Mucosa of descending colon (tissue), 3 donors: Measurements from ENCODE around the gene ZNF746. TPM values are rescaled to one million over a fixed set of nuclear protein-coding genes. Genes with fewer than 3 reads are reported as not detected.
"Not testable (repeated sequence)": the region's sequence is repeated elsewhere in the genome, so short reads cannot be mapped to it uniquely, and the experiment has no call there.

ENCODE experiments used
- ATAC-seq: fragments of 200-7000 bp; cut with Tn5 transposase; one replicate; pipeline ENCODE4 v1.9.1; 2020; ENCODE audit warnings: mild to moderate bottlenecking, moderate library complexity
- DNase-seq, 3 donors: peaks; one replicate each; pipeline ENCODE4 v3.0.0-alpha.2; 2020
- H3K36me3 ChIP-seq: fragments of 200-600 bp; one replicate; pipeline ENCODE4 v1.8.0; 2021; ENCODE audit warnings: low read depth, mild to moderate bottlenecking
- H3K4me1 ChIP-seq: fragments of 200-600 bp; one replicate; pipeline ENCODE4 v1.8.0; 2021; ENCODE audit warnings: low read depth, mild to moderate bottlenecking
- H3K4me3 ChIP-seq: fragments of 200-600 bp; one replicate; pipeline ENCODE4 v1.8.0; 2021; ENCODE audit warnings: mild to moderate bottlenecking
- H3K9me3 ChIP-seq: fragments of 200-600 bp; one replicate; pipeline ENCODE4 v1.8.0; 2021; ENCODE audit warnings: mild to moderate bottlenecking
- CTCF ChIP-seq: fragments of 200-600 bp; IDR thresholded peaks from one replicate; pipeline ENCODE4 v1.8.0; 2022; ENCODE audit warnings: antibody characterized with exemption, mild to moderate bottlenecking
- intact Hi-C, 2 donors: fragments of 100-400 bp; cut with DNase I in 1 of 2; cut with micrococcal nuclease in 1 of 2; formaldehyde crosslinking; loops; one replicate each; pipeline versions ENCODE4 v1.11.0 to v1.11.1; 2022; cut with DNase I, micrococcal nuclease
- total RNA-seq, 3 donors: library from RNA; stranded (reverse); fragmentation: NEBNext Ultra II Directional in 2 of 3; extraction: Animal tissue kit (Norgen Biotek cat#: 25700) in 2 of 3; gene quantifications; one replicate each; pipeline versions ENCODE4 v1.2.1 to v1.2.4, GENCODE V29; 2021 to 2023
- donor health status: DM: no; HTN: no; CAD: no; lungs with moderate emphysema.
- donor health status: DM: no; HTN: no; CAD: no.
- donor health status: DM: no; HTN: yes; CAD: no.

Gene ZNF746
- total RNA-seq, 3 donors from 2014 or later: 10.8 to 22.0 (median 13.5) TPM

- H3K9me3 ChIP-seq: no peaks in the 10 kb centered on the region
- peaks cover 7% of the 10 kb centered on the region for H3K36me3 ChIP-seq
- H3K4me3 ChIP-seq: no peak overlapping the region
- DNase-seq: no peak
- no peak for TF ChIP-seq CTCF
- no peak for ATAC-seq
- intact Hi-C loops: no loop called here
- H3K4me1 ChIP-seq: no peaks in the 10 kb centered on the region
These were observed 47.7 kb downstream of the ZNF746 start for GRCh38 chr7:149449897-149450296.

- no peak for DNase-seq
- Histone ChIP-seq H3K9me3 (no peaks in the 10 kb centered on the region), H3K4me1 (no peaks in the 10 kb centered on the region), H3K4me3 (no peak overlapping the region), H3K36me3 (peaks cover 4% of the 10 kb centered on the region)
- no peak for TF ChIP-seq CTCF
- intact Hi-C loops: no loop called here
- ATAC-seq: no peak
These were observed 48.6 kb downstream of the ZNF746 start for GRCh38 chr7:149448961-149449360.

GRCh38 chr7:149446026-149446425, 51.6 kb downstream of the ZNF746 start:
- H3K9me3 ChIP-seq, intact Hi-C loops, H3K4me3 ChIP-seq, DNase-seq, H3K36me3 ChIP-seq, ATAC-seq, H3K4me1 ChIP-seq: not testable (repeated sequence)

GRCh38 chr7:149444287-149444686, 53.3 kb downstream of the ZNF746 start:
- no peaks in the 10 kb centered on the region for H3K4me1 ChIP-seq
- TF ChIP-seq CTCF: no peak
- no peak overlapping the region for H3K4me3 ChIP-seq
- DNase-seq (no peak), ATAC-seq (no peak)
- H3K36me3 ChIP-seq: no peaks in the 10 kb centered on the region
- intact Hi-C loops: no loop called here
- no peaks in the 10 kb centered on the region for H3K9me3 ChIP-seq

- Histone ChIP-seq H3K9me3 (no peaks in the 10 kb centered on the region), H3K4me1 (no peaks in the 10 kb centered on the region), H3K4me3 (no peak overlapping the region), H3K36me3 (no peaks in the 10 kb centered on the region)
- no peak for DNase-seq
- no peak for ATAC-seq
- intact Hi-C loops: no loop called here
- TF ChIP-seq CTCF: no peak
These were observed 54.1 kb downstream of the ZNF746 start for GRCh38 chr7:149443523-149443922.

GRCh38 chr7:149442924-149443323, 54.7 kb downstream of the ZNF746 start:
- intact Hi-C loops: no loop called here
- DNase-seq (no peak), ATAC-seq (no peak)
- TF ChIP-seq CTCF: no peak
- H3K9me3 ChIP-seq: no peaks in the 10 kb centered on the region
- no peaks in the 10 kb centered on the region for H3K36me3 ChIP-seq
- no peak overlapping the region for H3K4me3 ChIP-seq
- H3K4me1 ChIP-seq: no peaks in the 10 kb centered on the region
